Keratinocyte (primary cell): ENCODE measurements around the gene SCN9A.

Experiments used
- EZH2 ChIP-seq: IDR thresholded peaks from one replicate; pipeline ENCODE4 v1.6.1; 2012; ENCODE audit warnings: inconsistent platforms, mild to moderate bottlenecking, low read length, moderate library complexity
- TF ChIP-seq, protein P1 (sequence below), 3 experiments: IDR thresholded peaks in 1 of 3; conservative IDR thresholded peaks in 1 of 3; optimal IDR thresholded peaks in 1 of 3; 2 replicates in 2 of 3; 3 replicates in 1 of 3; pipeline versions ENCODE3 to v1.5.1; 2011; ENCODE audit warnings: low read length in 3 of 3, mild to moderate bottlenecking in 3 of 3, moderate library complexity in 2 of 3, control low read depth in 1 of 3, inconsistent platforms in 1 of 3; ENCODE audit not compliant: insufficient read depth in 2 of 3; ENCODE audit errors: extremely low read depth in 1 of 3

DNA sequence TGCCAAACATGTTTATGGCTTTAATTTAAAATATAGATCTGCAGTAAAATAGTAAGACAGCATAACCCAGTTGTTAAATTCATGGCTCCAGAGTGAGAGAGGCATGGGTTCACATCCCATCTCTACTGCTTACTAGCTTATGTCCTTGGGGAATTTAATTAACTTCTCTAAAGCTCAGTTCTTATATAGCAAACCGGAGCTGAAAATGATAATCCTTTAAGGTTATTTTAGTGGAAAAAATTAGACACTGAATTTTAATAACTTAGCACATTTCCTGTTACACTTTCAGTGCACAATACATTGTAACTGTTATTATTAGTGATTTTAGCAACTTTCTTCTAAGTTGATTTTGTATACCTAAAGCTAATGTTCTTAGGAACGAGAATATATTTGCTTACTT, 14.8 kb downstream of the SCN9A start:
- TF ChIP-seq, protein P1, sequence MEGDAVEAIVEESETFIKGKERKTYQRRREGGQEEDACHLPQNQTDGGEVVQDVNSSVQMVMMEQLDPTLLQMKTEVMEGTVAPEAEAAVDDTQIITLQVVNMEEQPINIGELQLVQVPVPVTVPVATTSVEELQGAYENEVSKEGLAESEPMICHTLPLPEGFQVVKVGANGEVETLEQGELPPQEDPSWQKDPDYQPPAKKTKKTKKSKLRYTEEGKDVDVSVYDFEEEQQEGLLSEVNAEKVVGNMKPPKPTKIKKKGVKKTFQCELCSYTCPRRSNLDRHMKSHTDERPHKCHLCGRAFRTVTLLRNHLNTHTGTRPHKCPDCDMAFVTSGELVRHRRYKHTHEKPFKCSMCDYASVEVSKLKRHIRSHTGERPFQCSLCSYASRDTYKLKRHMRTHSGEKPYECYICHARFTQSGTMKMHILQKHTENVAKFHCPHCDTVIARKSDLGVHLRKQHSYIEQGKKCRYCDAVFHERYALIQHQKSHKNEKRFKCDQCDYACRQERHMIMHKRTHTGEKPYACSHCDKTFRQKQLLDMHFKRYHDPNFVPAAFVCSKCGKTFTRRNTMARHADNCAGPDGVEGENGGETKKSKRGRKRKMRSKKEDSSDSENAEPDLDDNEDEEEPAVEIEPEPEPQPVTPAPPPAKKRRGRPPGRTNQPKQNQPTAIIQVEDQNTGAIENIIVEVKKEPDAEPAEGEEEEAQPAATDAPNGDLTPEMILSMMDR (optimal IDR thresholded peaks at IDR 0.05 in 1 of 3, IDR thresholded peaks at IDR 0.05 in 1 of 3, conservative IDR thresholded peaks at IDR 0.05 in 1 of 3; ENCODE audit: extremely low read depth in 1 of 3, insufficient read depth in 2 of 3, low read length in 3 of 3) = no peak
- TF ChIP-seq EZH2 = no peak
